DOHH2 (cell line): ENCODE results near the gene GATA6.

Experiments used
- H3F3A ChIP-seq: fragments of 200-600 bp; sonication (generic), shearing (Covaris generic); 2 replicates; pipeline ENCODE4 v1.6.0; 2016; ENCODE audit warnings: antibody characterized with exemption, mild to moderate bottlenecking; ENCODE audit not compliant: control insufficient read depth, insufficient read depth
- H3K27ac ChIP-seq: fragments of 200-600 bp; sonication (generic); 2 replicates; pipeline ENCODE4 v1.5.1; 2014; ENCODE audit warnings: low read depth, mild to moderate bottlenecking, low read length, moderate library complexity
- H3K27me3 ChIP-seq: fragments of 200-600 bp; sonication (generic); 2 replicates; pipeline ENCODE4 v1.6.1; 2014; ENCODE audit warnings: mild to moderate bottlenecking, low read length, mixed read lengths; ENCODE audit not compliant: control insufficient read depth
- H3K36me3 ChIP-seq: fragments of 200-600 bp; sonication (generic); 2 replicates; pipeline ENCODE4 v1.6.1; 2014; ENCODE audit warnings: mild to moderate bottlenecking, low read length, moderate library complexity, mixed read lengths; ENCODE audit not compliant: control insufficient read depth
- H3K4me1 ChIP-seq: fragments of 200-600 bp; sonication (generic); 2 replicates; pipeline ENCODE4 v1.6.1; 2014; ENCODE audit warnings: mild to moderate bottlenecking, low read length, mixed read lengths; ENCODE audit not compliant: control insufficient read depth
- H3K4me2 ChIP-seq: fragments of 200-600 bp; sonication (generic); 2 replicates; pipeline ENCODE4 v1.6.0; 2014; ENCODE audit warnings: mild to moderate bottlenecking, low read length, moderate library complexity
- H3K4me3 ChIP-seq: fragments of 200-600 bp; sonication (generic); 2 replicates; pipeline ENCODE4 v1.5.1; 2014; ENCODE audit warnings: mild to moderate bottlenecking, low read length, mixed read lengths
- H3K79me2 ChIP-seq: fragments of 200-600 bp; sonication (generic); 2 replicates; pipeline ENCODE4 v1.6.1; 2014; ENCODE audit warnings: mild to moderate bottlenecking, low read length, mixed read lengths; ENCODE audit not compliant: control insufficient read depth
- H3K9me2 ChIP-seq: fragments of 200-600 bp; sonication (generic); replicated peaks from 2 replicates; pipeline ENCODE4 v1.6.1; 2014; ENCODE audit warnings: mild to moderate bottlenecking, low read length, mixed read lengths; ENCODE audit not compliant: control insufficient read depth
- H3K9me3 ChIP-seq: fragments of 200-600 bp; sonication (generic); 2 replicates; pipeline ENCODE4 v1.6.1; 2014; ENCODE audit warnings: antibody characterized with exemption, low read length, mixed read lengths; ENCODE audit not compliant: control insufficient read depth, insufficient read depth
- H4K20me1 ChIP-seq: fragments of 200-600 bp; sonication (generic); 2 replicates; pipeline ENCODE4 v1.6.0; 2014; ENCODE audit warnings: low read depth, mild to moderate bottlenecking, antibody characterized with exemption, low read length, moderate library complexity; ENCODE audit not compliant: control insufficient read depth, insufficient read depth
- CTCF ChIP-seq: fragments of 200-600 bp; sonication (generic); IDR thresholded peaks from one replicate; pipeline ENCODE4 v1.5.1; 2014; ENCODE audit warnings: antibody characterized with exemption, mild to moderate bottlenecking, low read depth, low read length; ENCODE audit not compliant: poor library complexity, severe bottlenecking
- EZH2phosphoT487 ChIP-seq: fragments of 200-600 bp; sonication (generic); IDR thresholded peaks from 2 replicates; pipeline ENCODE4 v1.6.1; 2017; ENCODE audit warnings: borderline replicate concordance, mild to moderate bottlenecking, antibody characterized with exemption, low read length, moderate library complexity, mixed read lengths

The GATA6 gene

GRCh38 chr18:22185771-22186386 lies 16.5 kb downstream of the GATA6 start:
- H4K20me1 ChIP-seq: no peaks in the 10 kb centered on the region
- H3K4me2 ChIP-seq: no peak overlapping the region
- H3K36me3 ChIP-seq: no peaks in the 10 kb centered on the region
- H3F3A ChIP-seq: no peaks in the 10 kb centered on the region
- no peaks in the 10 kb centered on the region for H3K79me2 ChIP-seq
- H3K4me1 ChIP-seq: peaks cover 5% of the 10 kb centered on the region; the same call in 1 of the 2 replicates
- no peaks in the 10 kb centered on the region for H3K9me3 ChIP-seq
- H3K27me3 ChIP-seq: no peaks in the 10 kb centered on the region
- no peaks in the 10 kb centered on the region for H3K9me2 ChIP-seq
- TF ChIP-seq CTCF: no peak
- TF ChIP-seq EZH2phosphoT487: no peak
- H3K27ac ChIP-seq: no peak overlapping the region
- no peak overlapping the region for H3K4me3 ChIP-seq

- Histone ChIP-seq H4K20me1 (no peaks in the 10 kb centered on the region), H3F3A (no peaks in the 10 kb centered on the region), H3K4me2 (no peak overlapping the region), H3K4me1 (peaks cover 6% of the 10 kb centered on the region; the same call in 1 of the 2 replicates), H3K4me3 (no peak overlapping the region), H3K9me3 (no peaks in the 10 kb centered on the region), H3K27ac (no peak overlapping the region), H3K36me3 (no peaks in the 10 kb centered on the region), H3K27me3 (no peaks in the 10 kb centered on the region), H3K79me2 (no peaks in the 10 kb centered on the region), H3K9me2 (no peaks in the 10 kb centered on the region)
- TF ChIP-seq EZH2phosphoT487: no peak
- no peak for TF ChIP-seq CTCF
Observed at GRCh38 chr18:22186484-22186971, 17.1 kb downstream of the GATA6 start.

GRCh38 chr18:22188559-22189267 lies 19.3 kb downstream of the GATA6 start:
- Histone ChIP-seq H3K36me3 (no peaks in the 10 kb centered on the region), H4K20me1 (no peaks in the 10 kb centered on the region), H3K4me2 (no peak overlapping the region), H3K27me3 (no peaks in the 10 kb centered on the region), H3K27ac (no peak overlapping the region), H3K9me2 (no peaks in the 10 kb centered on the region), H3K9me3 (no peaks in the 10 kb centered on the region), H3F3A (no peaks in the 10 kb centered on the region), H3K4me1 (peaks cover 6% of the 10 kb centered on the region; the same call in 1 of the 2 replicates), H3K4me3 (no peak overlapping the region), H3K79me2 (no peaks in the 10 kb centered on the region)
- TF ChIP-seq EZH2phosphoT487 (no peak), CTCF (no peak)
